ENCODE results near the gene SDK1. TPM values are rescaled to one million over a fixed set of nuclear protein-coding genes. Genes with fewer than 3 reads are reported as not detected.

The SDK1 gene
- total RNA-seq, 1 donor from 2014 or later: 7.5 TPM

DNA sequence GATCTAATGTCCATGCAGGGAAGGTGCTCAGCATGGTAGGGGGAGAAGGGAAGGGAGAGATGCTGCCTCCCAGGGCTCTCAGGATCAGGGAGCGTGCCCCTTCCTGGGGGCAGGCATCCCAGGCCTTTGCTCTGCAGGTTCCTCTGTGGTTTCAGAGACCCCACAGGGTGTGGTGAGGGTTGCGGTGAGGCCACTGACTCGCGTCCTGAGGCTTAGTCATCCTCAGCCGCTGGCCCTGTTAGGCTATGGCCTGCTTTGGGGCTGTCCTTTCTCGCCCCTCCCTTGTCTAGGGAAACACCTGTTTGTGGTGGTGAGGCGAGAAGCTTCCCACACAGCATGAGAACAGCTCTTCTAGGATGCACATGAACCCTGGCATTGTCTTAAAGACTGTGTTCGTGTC, 822.8 kb downstream of the SDK1 start:
- DNase-seq (ENCODE audit: low spot score): no peak

GRCh38 chr7:4124556-4125477, 823.8 kb downstream of the SDK1 start:
- no peak for DNase-seq (ENCODE audit: low spot score)

DNA sequence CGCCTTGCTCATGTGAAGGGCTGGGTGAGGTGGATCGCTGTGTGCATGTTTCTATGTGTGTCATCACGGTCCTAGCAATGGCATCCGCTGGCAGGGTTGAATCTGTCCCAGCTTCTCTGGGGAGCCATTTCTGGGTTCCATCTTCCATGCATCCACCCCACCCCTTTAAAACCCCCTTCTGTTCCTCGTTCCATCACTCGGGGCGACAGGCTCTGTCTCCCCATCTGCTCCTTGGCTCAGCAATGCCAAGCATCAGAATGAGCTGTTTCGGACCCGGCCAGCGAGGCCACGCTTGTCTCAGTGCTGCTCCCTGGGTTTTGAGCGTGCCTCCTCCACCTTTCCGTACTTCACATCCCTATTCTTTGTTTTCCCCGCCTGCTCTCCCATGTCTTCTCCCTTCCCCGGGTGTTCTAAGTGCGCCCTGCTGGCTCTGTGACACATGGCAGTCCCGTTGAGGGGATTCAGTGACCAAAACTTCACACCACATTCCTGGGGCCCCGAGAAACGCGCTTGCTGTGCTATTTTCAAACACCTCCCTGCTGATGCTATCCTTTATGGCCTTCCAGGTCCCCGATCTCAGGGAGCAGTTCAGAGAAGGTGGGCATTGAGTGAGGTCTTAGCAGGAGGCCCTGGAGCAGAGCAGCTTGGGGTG, 827.0 kb downstream of the SDK1 start:
- DNase-seq (ENCODE audit: low spot score): no peak

DNA sequence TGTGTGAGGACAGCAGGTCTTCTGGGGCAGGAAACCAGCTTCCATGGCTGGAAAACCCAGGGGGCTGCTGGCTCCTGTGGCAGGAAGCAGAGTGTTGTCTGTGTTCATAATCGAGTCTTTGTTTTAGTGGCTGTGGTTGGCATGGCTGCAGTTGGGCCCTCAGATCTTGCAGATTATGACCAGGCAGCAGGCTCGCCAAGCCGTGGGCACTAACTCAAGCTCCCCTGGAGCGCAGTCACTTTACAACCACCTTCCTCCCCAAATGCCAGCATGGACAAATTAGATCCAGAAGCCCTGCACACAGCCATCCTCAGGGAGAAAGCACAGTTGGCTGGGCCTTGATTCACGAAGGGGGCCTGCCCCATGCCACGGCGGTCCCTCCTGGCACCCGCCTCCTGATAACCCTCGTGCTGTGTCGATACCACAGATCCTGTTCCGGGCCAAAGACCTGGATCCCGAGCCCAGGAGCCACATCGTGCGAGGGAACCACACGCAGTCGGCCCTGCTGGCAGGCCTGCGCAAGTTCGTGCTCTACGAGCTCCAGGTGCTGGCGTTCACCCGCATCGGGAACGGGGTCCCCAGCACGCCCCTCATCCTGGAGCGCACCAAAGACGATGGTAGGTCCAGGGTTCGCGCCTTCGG, 828.5 kb downstream of the SDK1 start:
- DNase-seq (ENCODE audit: low spot score): no peak

DNA sequence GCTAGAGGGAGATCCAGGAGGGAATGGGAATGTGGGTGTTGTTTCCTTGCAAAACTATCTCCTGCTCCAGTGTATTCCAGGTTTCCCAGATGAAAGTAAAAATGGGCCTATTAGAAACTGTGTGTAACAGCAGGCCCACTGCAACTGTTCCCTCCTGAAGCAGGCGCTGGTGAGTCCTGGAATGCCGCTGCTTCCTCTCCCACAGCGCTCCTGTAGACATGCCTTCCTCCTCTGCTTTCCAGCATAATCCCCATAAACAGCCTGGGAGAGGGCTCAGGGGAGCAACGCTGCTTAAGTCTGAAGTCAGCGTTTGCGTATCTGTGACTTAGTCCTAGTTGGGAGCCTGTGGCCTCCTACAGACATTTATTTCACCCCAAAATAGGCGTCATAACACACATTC, 830.0 kb downstream of the SDK1 start:
- no peak for DNase-seq (ENCODE audit: low spot score)

GRCh38 chr7:4132221-4132620, 831.2 kb downstream of the SDK1 start:
- no peak for DNase-seq (ENCODE audit: low spot score)

- no peak for DNase-seq (ENCODE audit: low spot score)
These were observed 832.5 kb downstream of the SDK1 start for GRCh38 chr7:4133491-4134044.

DNA sequence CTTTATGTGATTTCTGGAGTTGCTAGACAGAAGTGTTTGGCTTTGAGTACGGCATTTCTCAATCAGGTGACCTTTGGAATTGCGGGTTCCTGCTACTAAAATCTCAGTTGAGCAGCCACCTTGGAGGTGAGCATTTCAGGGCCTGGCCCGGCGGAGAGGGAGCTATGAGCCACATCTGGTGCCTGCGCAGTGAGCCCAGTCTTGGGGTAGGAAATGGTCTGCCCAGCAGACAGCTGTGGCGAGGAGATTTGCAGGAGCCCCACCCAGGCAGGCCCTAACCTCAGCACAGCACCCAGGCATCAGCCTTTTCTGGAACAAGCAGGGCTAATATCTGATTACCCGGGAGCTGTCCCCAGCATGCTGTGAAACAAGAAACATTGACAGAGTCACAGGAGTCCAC, 833.2 kb downstream of the SDK1 start:
- DNase-seq (ENCODE audit: low spot score): no peak

GRCh38 chr7:4134631-4135030, 833.6 kb downstream of the SDK1 start:
- DNase-seq (ENCODE audit: low spot score): peak; percentile 47

DNA sequence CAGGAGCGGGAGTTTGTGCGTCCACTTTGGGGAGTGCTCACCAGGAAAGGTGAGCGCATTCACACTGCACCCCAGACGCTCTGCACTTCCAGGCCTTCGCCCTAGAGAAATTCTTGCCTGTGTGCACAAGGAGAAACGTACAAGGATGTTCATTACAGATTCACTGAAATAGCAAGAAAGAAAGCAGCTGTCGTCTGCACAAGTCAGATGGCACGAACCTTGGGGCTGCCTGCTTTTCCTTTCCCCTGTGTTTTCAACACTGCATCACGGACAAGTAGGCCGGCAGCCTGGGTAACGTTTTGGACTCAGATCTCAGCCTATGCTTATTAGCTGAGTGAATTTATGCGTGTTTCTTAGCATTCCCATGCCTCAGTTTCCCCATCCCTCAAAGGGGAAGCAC, 834.2 kb downstream of the SDK1 start:
- DNase-seq (ENCODE audit: low spot score): peak; percentile 24

DNA sequence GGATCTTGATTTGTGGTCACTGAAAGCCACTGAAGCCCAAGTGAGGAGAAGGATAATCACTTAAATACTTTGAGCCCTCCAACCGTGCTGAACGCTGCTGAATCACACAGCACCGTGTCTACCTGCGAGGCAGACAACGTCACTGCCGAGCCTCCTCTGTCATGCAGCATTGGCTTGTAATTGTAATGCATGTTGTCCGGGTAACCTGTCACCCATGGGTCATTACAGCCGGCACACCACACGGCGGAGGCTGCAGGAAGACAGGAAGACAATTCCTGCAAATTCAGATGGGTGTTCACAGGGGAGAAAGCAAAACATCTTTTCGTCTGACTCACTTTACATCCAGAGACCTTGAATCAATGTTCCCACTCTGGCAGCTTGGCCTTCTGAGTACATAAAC, 835.0 kb downstream of the SDK1 start:
- DNase-seq (ENCODE audit: low spot score): peak; percentile 55

DNA sequence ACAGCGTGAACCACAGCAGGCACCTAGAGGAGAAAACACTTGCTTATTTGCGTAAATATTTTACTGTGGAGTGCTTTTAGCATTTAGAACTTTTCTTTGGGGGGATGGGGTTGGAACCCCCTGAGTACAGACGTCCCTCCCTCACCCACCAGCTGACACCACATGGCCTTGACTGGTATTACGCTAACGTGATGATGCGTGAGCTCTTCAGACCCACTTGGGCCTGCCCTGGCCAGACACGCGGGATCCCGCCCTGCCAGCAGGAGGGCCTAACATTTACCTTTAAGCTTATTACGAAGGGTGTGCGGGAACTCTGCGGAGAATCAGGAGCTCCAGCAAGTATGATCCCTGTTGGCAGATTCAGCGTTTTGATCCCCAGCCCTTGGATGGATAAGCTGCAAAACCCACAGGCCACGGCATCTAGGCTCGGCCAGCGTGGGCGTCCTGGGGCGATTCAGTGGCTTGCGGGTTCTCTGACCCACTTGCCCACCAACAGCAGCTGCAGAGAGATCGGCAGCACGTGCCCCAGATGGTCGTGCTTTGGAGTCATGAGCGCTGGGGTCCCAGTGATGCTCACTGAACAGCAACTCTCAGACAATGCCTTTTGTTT, 835.6 kb downstream of the SDK1 start:
- no peak for DNase-seq (ENCODE audit: low spot score)

DNA sequence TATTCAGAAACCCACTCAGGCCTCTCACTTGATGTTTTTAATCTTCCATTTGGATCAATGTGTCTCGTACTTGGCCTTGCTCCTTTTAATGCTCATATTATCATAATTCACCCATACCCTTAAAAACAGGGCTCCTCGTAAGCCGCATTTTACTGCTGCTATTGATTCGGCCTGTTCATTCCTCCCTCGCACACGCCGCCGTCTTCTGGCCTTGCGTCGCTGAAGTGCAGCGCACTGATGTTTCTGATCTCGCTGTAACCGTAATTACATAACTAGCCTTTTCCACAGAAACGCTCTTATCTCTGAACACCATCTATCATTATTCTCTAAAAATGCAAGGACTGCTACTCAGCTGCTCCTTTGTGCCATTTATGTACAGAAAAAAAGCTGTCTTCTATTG, 836.5 kb downstream of the SDK1 start:
- no peak for DNase-seq (ENCODE audit: low spot score)

- DNase-seq (ENCODE audit: low spot score): no peak
These were observed 837.8 kb downstream of the SDK1 start for GRCh38 chr7:4138866-4139265.

GRCh38 chr7:4139656-4140625, 838.9 kb downstream of the SDK1 start:
- no peak for DNase-seq (ENCODE audit: low spot score)

DNA sequence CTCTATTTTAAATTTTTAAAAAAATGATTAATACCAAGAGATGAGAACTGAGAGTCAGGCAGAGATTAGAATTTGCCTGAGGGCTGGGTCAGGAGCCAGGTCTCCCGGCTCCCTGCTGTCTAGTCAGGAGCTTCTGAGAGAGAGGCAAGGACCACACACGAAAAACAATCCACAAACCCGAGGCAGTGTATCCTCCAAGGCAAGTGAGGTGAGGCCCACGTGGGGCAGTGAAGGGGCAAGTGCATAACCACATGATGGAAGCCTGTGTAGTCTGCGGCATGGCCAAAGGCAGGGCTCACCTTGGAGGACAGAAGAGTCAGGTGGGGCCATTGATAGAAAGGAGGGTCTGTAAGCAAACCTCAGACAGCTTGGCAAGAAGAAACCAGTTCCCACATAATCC, 839.9 kb downstream of the SDK1 start:
- no peak for DNase-seq (ENCODE audit: low spot score)

GRCh38 chr7:4143006-4143405, 842.0 kb downstream of the SDK1 start:
- DNase-seq (ENCODE audit: low spot score): no peak

DNA sequence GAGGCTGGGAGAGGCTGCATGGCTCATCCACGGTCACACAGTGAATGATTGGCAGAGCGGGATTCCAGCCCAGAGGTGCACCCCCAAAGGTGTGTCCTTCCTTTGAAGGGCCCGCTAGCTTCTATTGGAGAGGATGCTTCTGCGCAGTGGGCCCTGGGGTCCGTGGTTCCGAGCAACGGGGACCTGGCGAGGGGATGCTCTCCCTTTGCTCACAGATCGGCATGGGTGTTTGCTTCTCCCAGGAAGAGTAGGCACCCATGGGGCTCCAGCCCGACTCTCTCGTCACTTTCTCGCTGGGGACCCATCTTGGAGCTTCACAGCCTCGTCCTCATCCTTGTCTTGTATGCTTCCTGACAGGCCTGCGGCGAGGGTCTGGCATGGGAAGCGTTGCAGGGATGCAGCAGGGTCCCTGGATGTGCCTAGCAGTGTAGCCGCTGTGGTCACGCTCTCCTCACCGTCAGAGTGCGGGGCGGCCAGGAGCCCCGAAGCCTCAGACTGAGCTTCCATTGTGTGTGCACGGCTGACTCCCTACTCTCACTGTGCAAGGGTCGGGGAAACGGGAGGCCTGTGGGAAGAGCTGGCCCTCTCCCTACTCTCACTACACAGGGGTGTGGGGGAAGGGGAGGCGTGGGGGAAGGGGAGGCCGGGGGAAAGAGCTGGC, 842.6 kb downstream of the SDK1 start:
- no peak for DNase-seq (ENCODE audit: low spot score)

DNA sequence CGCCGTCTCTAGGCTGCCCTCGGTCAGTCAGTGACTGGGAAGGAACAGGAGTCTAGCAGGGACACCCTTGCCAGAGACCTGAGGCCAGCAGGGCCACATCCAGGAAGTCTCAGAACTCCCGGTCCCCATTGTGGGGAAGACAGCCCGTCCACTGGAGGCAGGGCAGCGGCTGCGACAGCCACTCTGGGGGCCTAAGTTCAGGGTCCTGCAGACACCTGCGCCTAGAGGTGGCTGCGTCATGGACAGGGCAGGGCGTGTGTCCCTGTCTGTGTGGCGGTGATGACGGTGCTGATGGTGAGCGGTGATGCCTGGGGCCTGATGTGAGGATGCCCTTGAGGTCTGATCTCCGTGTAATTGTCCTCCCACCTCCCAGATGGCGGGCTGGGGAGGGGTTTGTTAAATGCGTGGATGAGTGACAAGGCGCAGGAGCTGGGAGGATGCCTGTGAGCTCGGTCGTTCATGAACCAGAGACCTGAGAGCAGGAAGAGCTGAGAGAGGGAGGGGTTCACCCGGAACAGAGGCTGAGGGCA, 843.2 kb downstream of the SDK1 start:
- DNase-seq (ENCODE audit: low spot score): no peak

All from mesenteric fat pad (tissue), 1 donor.